ENCODE data around the gene ATG5. TPM values are rescaled to one million over a fixed set of nuclear protein-coding genes. Genes with fewer than 3 reads are reported as not detected.
"Not testable (repeated sequence)": the region's sequence is repeated elsewhere in the genome, so short reads cannot be mapped to it uniquely, and the experiment has no call there.

The ATG5 gene
- total RNA-seq, 1 donor from 2014 or later, result 40.8 TPM

- no peak for DNase-seq (ENCODE audit: low spot score, unreplicated experiment)
- H3K36me3 Mint-ChIP-seq (ENCODE audit: insufficient read depth), result no peaks in the 10 kb centered on the region
- H3K27ac Mint-ChIP-seq, result no peak overlapping the region
- peaks cover 4% of the 10 kb centered on the region for H3K9me3 Mint-ChIP-seq (ENCODE audit: low read depth)
- H3K27me3 Mint-ChIP-seq, result peaks cover 29% of the 10 kb centered on the region
- no peak overlapping the region for H3K4me3 Mint-ChIP-seq (ENCODE audit: low read depth)
- H3K4me1 Mint-ChIP-seq (ENCODE audit: low read depth), result peaks cover 1% of the 10 kb centered on the region
- no peak for TF ChIP-seq CTCF (IDR thresholded peaks at IDR 0.05; ENCODE audit: unreplicated experiment)
Observed at GRCh38 chr6:106156863-106157262, 168.7 kb downstream of the ATG5 start.

GRCh38 chr6:106156413-106156812 is 169.1 kb downstream of the ATG5 start:
- H3K27ac Mint-ChIP-seq, result no peak overlapping the region
- DNase-seq (ENCODE audit: low spot score, unreplicated experiment), result no peak
- no peak for TF ChIP-seq CTCF (IDR thresholded peaks at IDR 0.05; ENCODE audit: unreplicated experiment)
- no peaks in the 10 kb centered on the region for H3K36me3 Mint-ChIP-seq (ENCODE audit: insufficient read depth)
- peaks cover 4% of the 10 kb centered on the region for H3K9me3 Mint-ChIP-seq (ENCODE audit: low read depth)
- H3K4me3 Mint-ChIP-seq (ENCODE audit: low read depth), result no peak overlapping the region
- peaks cover 1% of the 10 kb centered on the region for H3K4me1 Mint-ChIP-seq (ENCODE audit: low read depth)
- H3K27me3 Mint-ChIP-seq, result peaks cover 29% of the 10 kb centered on the region

- Mint-ChIP-seq H3K4me1 (ENCODE audit: low read depth) (peaks cover 1% of the 10 kb centered on the region), H3K36me3 (ENCODE audit: insufficient read depth) (no peaks in the 10 kb centered on the region), H3K9me3 (ENCODE audit: low read depth) (peaks cover 4% of the 10 kb centered on the region), H3K27me3 (peaks cover 29% of the 10 kb centered on the region), H3K4me3 (ENCODE audit: low read depth) (no peak overlapping the region), H3K27ac (no peak overlapping the region)
- DNase-seq (ENCODE audit: low spot score, unreplicated experiment), result no peak
- no peak for TF ChIP-seq CTCF (IDR thresholded peaks at IDR 0.05; ENCODE audit: unreplicated experiment)
Observed at GRCh38 chr6:106155219-106155830, 170.2 kb downstream of the ATG5 start.

GRCh38 chr6:106154326-106154725 is 171.2 kb downstream of the ATG5 start:
- Mint-ChIP-seq H3K4me1 (ENCODE audit: low read depth) (peaks cover 1% of the 10 kb centered on the region), H3K27me3 (peaks cover 25% of the 10 kb centered on the region), H3K9me3 (ENCODE audit: low read depth) (peaks cover 4% of the 10 kb centered on the region), H3K4me3 (ENCODE audit: low read depth) (no peak overlapping the region), H3K36me3 (ENCODE audit: insufficient read depth) (no peaks in the 10 kb centered on the region), H3K27ac (no peak overlapping the region)
- no peak for DNase-seq (ENCODE audit: low spot score, unreplicated experiment)
- TF ChIP-seq CTCF (IDR thresholded peaks at IDR 0.05; ENCODE audit: unreplicated experiment), result no peak

- TF ChIP-seq CTCF (IDR thresholded peaks at IDR 0.05; ENCODE audit: unreplicated experiment), result no peak
- no peak overlapping the region for H3K27ac Mint-ChIP-seq
- peaks cover 4% of the 10 kb centered on the region for H3K9me3 Mint-ChIP-seq (ENCODE audit: low read depth)
- H3K4me3 Mint-ChIP-seq (ENCODE audit: low read depth), result no peak overlapping the region
- DNase-seq (ENCODE audit: low spot score, unreplicated experiment), result no peak
- peaks cover 24% of the 10 kb centered on the region for H3K27me3 Mint-ChIP-seq
- peaks cover 1% of the 10 kb centered on the region for H3K4me1 Mint-ChIP-seq (ENCODE audit: low read depth)
- no peaks in the 10 kb centered on the region for H3K36me3 Mint-ChIP-seq (ENCODE audit: insufficient read depth)
Observed at GRCh38 chr6:106152952-106153351, 172.6 kb downstream of the ATG5 start.

- not testable (repeated sequence) for H3K4me1 Mint-ChIP-seq (ENCODE audit: low read depth); DNase-seq (ENCODE audit: low spot score, unreplicated experiment); H3K36me3 Mint-ChIP-seq (ENCODE audit: insufficient read depth); H3K27ac Mint-ChIP-seq; H3K9me3 Mint-ChIP-seq (ENCODE audit: low read depth); H3K4me3 Mint-ChIP-seq (ENCODE audit: low read depth)
- peaks cover 21% of the 10 kb centered on the region for H3K27me3 Mint-ChIP-seq
Observed at GRCh38 chr6:106152476-106152875, 173.1 kb downstream of the ATG5 start.
